Bone marrow (tissue), 2 donors: ENCODE results near the gene MPPED1.

ENCODE experiments used
- DNase-seq, 2 donors: peaks; one replicate each; lab custom pipeline; 2025; lab: John Stamatoyannopoulos, UW

MPPED1 gene

GRCh38 chr22:43521716-43522115 lies 109.9 kb downstream of the MPPED1 start:
- DNase-seq: no peak

- DNase-seq: no peak
Observed at GRCh38 chr22:43526117-43526655, 114.4 kb downstream of the MPPED1 start.

GRCh38 chr22:43526946-43527345 lies 115.1 kb downstream of the MPPED1 start:
- DNase-seq: no peak

GRCh38 chr22:43528601-43529360 lies 117.0 kb downstream of the MPPED1 start:
- no peak for DNase-seq

- DNase-seq: no peak
Observed at GRCh38 chr22:43529461-43529860, 117.6 kb downstream of the MPPED1 start.

- DNase-seq: no peak
Observed at GRCh38 chr22:43529934-43530333, 118.1 kb downstream of the MPPED1 start.

- no peak for DNase-seq
Observed at GRCh38 chr22:43530349-43531201, 118.8 kb downstream of the MPPED1 start.

GRCh38 chr22:43531651-43532050 lies 119.8 kb downstream of the MPPED1 start:
- DNase-seq: no peak

- no peak for DNase-seq
Observed at GRCh38 chr22:43532301-43533155, 120.7 kb downstream of the MPPED1 start.

GRCh38 chr22:43533156-43533530 lies 121.3 kb downstream of the MPPED1 start:
- DNase-seq: no peak

- DNase-seq: no peak
Observed at GRCh38 chr22:43533656-43534428, 122.0 kb downstream of the MPPED1 start.

- no peak for DNase-seq
Observed at GRCh38 chr22:43534916-43535315, 123.1 kb downstream of the MPPED1 start.

GRCh38 chr22:43535336-43535735 lies 123.5 kb downstream of the MPPED1 start:
- no peak for DNase-seq

GRCh38 chr22:43535741-43536140 lies 123.9 kb downstream of the MPPED1 start:
- DNase-seq: no peak

GRCh38 chr22:43537019-43537585 lies 125.3 kb downstream of the MPPED1 start:
- DNase-seq: no peak

GRCh38 chr22:43539572-43540528 lies 128.0 kb downstream of the MPPED1 start:
- no peak for DNase-seq

- DNase-seq: no peak
Observed at GRCh38 chr22:43540529-43540923, 128.7 kb downstream of the MPPED1 start.

- DNase-seq: no peak
Observed at GRCh38 chr22:43541022-43541421, 129.2 kb downstream of the MPPED1 start.
